HepG2 (cell line): ENCODE measurements around the gene TRIM54. TPM values are rescaled to one million over a fixed set of nuclear protein-coding genes. Genes with fewer than 3 reads are reported as not detected.
A peak's percentile ranks its signal among the peaks of the same experiment; 100 is the strongest.

ENCODE experiments used
- CREM ChIP-seq, 2 experiments: sonication (generic) in 1 of 2; formaldehyde crosslinking in 1 of 2; IDR thresholded peaks; 2 replicates each; pipeline versions ENCODE4 v1.4.0 to v1.6.1; 2016 to 2020; ENCODE audit warnings: antibody characterized with exemption in 1 of 2, mild to moderate bottlenecking in 1 of 2, missing genetic modification reagents in 1 of 2
- EED ChIP-seq: sonication (generic); formaldehyde crosslinking; IDR thresholded peaks from 2 replicates; pipeline ENCODE4 v1.5.0; 2020; ENCODE audit warnings: mild to moderate bottlenecking, missing genetic modification reagents
- ELF1 ChIP-seq: sonication (generic); formaldehyde crosslinking; IDR thresholded peaks from 2 replicates; pipeline ENCODE4 v1.4.0; 2020; ENCODE audit warnings: missing genetic modification reagents
- EZH2 ChIP-seq: conservative IDR thresholded peaks from 2 replicates; pipeline ENCODE4 v1.6.1; 2012; ENCODE audit warnings: mild to moderate bottlenecking, low read depth, low read length, moderate library complexity
- FOXK2 ChIP-seq: fragments of 450-650 bp; IDR thresholded peaks from 2 replicates; pipeline ENCODE4 v1.6.1; 2016
- HNF4G ChIP-seq, 2 experiments: sonication (generic) in 1 of 2; formaldehyde crosslinking in 1 of 2; IDR thresholded peaks; 2 replicates each; pipeline versions ENCODE4 v1.4.0 to v1.6.1; 2011 to 2020; ENCODE audit warnings: borderline replicate concordance in 2 of 2, low read depth in 2 of 2, mild to moderate bottlenecking in 2 of 2, low read length in 1 of 2, missing genetic modification reagents in 1 of 2, moderate library complexity in 1 of 2
- KLF11 ChIP-seq: IDR thresholded peaks from 2 replicates; pipeline ENCODE4 v1.6.1; 2016; ENCODE audit warnings: missing compliant biosample characterization
- PRMT3 ChIP-seq: sonication (generic); formaldehyde crosslinking; IDR thresholded peaks from 2 replicates; pipeline ENCODE4 v1.8.1; 2022; ENCODE audit warnings: low read depth, mild to moderate bottlenecking, moderate library complexity, missing genetic modification reagents, borderline replicate concordance
- SP2 ChIP-seq: sonication (generic); formaldehyde crosslinking; IDR thresholded peaks from 2 replicates; pipeline ENCODE4 v1.5.1; 2020; ENCODE audit warnings: mild to moderate bottlenecking, missing genetic modification reagents
- TBX2 ChIP-seq: sonication (generic); formaldehyde crosslinking; IDR thresholded peaks from 2 replicates; pipeline ENCODE4 v1.5.0; 2020; ENCODE audit warnings: missing genetic modification reagents, mild to moderate bottlenecking, borderline replicate concordance
- ZFAT ChIP-seq: sonication (generic); formaldehyde crosslinking; conservative IDR thresholded peaks from 2 replicates; pipeline ENCODE4 v1.8.1; 2023; ENCODE audit warnings: missing genetic modification reagents, inconsistent platforms
- ZMAT3 ChIP-seq: sonication (generic); formaldehyde crosslinking; conservative IDR thresholded peaks from 2 replicates; pipeline ENCODE4 v1.7.0; 2021; ENCODE audit warnings: missing genetic modification reagents
- ZNF296 ChIP-seq: sonication (generic); formaldehyde crosslinking; conservative IDR thresholded peaks from 2 replicates; pipeline ENCODE4 v1.5.0; 2020; ENCODE audit warnings: mild to moderate bottlenecking, missing genetic modification reagents
- ZNF326 ChIP-seq: sonication (generic); formaldehyde crosslinking; IDR thresholded peaks from 2 replicates; pipeline ENCODE4 v1.4.0; 2020; ENCODE audit warnings: missing genetic modification reagents, borderline replicate concordance
- ZNF333 ChIP-seq: sonication (generic); formaldehyde crosslinking; IDR thresholded peaks from 2 replicates; pipeline ENCODE4 v1.4.0; 2020; ENCODE audit warnings: mild to moderate bottlenecking, missing genetic modification reagents, borderline replicate concordance
- ZSCAN25 ChIP-seq: sonication (generic); formaldehyde crosslinking; IDR thresholded peaks from 2 replicates; pipeline ENCODE4 v1.8.0; 2022; ENCODE audit warnings: mild to moderate bottlenecking, missing genetic modification reagents
- polyA plus RNA-seq, 8 experiments: library from polyadenylated mRNA; depleted of rRNA in 3 of 8; stranded (reverse) in 7 of 8; unstranded in 1 of 8; fragments of >200 nt; fragmentation: Illumina TruSeq in 4 of 8; extraction: Trizol in 4 of 8; gene quantifications; 2 replicates each; pipeline versions ENCODE4 v1.2.1 to v1.2.3, GENCODE V29; 2011 to 2016; ENCODE audit warnings: low read depth in 4 of 8, missing spikeins in 1 of 8, mixed read lengths in 1 of 8; ENCODE audit not compliant: insufficient read depth in 1 of 8
- total RNA-seq, 5 experiments: library from RNA; depleted of rRNA; stranded (reverse); fragments of >200 nt; fragmentation: Illumina TruSeq; extraction: Trizol; gene quantifications; 2 replicates each; pipeline ENCODE4 v1.2.3, GENCODE V29; 2016; ENCODE audit warnings: low read depth in 1 of 5
- TF ChIP-seq, protein P1 (sequence below): sonication (generic); formaldehyde crosslinking; IDR thresholded peaks from 2 replicates; pipeline ENCODE4 v1.4.0; 2020; ENCODE audit warnings: mild to moderate bottlenecking, missing genetic modification reagents
- TF ChIP-seq, protein P2 (sequence below): sonication (generic); formaldehyde crosslinking; IDR thresholded peaks from 2 replicates; pipeline ENCODE4 v1.9.0; 2021; ENCODE audit warnings: missing genetic modification reagents, borderline replicate concordance
- TF ChIP-seq, protein P3 (sequence below): sonication (generic); formaldehyde crosslinking; IDR thresholded peaks from 2 replicates; pipeline ENCODE4 v1.5.1; 2020; ENCODE audit warnings: missing genetic modification reagents, mild to moderate bottlenecking, borderline replicate concordance
- TF ChIP-seq, protein P4 (sequence below): sonication (generic); formaldehyde crosslinking; IDR thresholded peaks from 2 replicates; pipeline ENCODE4 v1.9.0; 2021; ENCODE audit warnings: missing genetic modification reagents, mild to moderate bottlenecking, borderline replicate concordance
- TF ChIP-seq, protein P5 (sequence below): IDR thresholded peaks from 2 replicates; pipeline ENCODE4 v1.6.1; 2016

TRIM54 gene
- total and polyA plus RNA-seq, 2 of the 13 experiments (the other 11 are each of a cell fraction or from before 2014, with no cell fraction given) = 0.07 to 0.13 TPM

DNA sequence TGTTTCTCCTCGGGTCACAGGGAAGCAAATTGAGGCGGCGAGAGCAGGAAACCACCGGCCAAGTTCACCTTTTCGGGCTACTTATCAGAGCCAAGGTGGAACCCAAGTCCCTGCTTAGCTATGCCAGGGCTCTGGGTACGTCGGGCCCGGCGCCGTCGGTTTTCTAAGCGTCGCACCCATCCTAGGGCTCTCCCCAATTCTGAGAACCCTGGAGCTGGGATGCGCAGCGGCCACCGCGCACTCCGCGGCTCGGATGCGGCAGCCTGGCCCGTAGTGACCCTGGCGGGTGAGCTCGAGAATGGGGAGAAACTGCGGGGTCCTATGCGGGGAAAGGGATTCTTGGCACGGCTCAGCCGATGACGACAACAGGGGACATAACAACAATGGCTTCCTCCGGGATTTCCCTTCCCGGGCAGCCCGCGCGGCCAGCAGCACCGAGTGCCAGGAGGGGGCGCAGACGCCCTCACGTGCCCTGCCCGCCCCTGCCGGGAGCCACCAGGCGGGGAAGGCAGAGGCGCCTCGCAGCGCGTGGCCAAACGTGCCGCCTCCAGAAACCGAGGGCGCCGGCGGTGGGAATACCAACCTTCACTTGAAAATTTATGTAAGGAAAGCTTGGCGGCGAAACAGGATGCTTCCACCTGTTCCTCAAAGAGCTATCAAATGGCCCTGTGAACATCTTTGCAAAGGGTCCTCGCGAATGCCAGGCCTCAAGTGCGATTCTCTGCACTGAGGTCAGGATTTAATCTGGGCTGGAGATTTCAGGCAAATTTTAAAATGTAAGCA, 17.3 kb upstream of the TRIM54 start (continued):
- TF ChIP-seq, protein P1, sequence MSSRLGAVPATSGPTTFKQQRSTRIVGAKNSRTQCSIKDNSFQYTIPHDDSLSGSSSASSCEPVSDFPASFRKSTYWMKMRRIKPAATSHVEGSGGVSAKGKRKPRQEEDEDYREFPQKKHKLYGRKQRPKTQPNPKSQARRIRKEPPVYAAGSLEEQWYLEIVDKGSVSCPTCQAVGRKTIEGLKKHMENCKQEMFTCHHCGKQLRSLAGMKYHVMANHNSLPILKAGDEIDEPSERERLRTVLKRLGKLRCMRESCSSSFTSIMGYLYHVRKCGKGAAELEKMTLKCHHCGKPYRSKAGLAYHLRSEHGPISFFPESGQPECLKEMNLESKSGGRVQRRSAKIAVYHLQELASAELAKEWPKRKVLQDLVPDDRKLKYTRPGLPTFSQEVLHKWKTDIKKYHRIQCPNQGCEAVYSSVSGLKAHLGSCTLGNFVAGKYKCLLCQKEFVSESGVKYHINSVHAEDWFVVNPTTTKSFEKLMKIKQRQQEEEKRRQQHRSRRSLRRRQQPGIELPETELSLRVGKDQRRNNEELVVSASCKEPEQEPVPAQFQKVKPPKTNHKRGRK (CRISPR knock-in tag) = no peak
- no peak for TF ChIP-seq ZNF326 (CRISPR knock-in tag)
- TF ChIP-seq, protein P2, sequence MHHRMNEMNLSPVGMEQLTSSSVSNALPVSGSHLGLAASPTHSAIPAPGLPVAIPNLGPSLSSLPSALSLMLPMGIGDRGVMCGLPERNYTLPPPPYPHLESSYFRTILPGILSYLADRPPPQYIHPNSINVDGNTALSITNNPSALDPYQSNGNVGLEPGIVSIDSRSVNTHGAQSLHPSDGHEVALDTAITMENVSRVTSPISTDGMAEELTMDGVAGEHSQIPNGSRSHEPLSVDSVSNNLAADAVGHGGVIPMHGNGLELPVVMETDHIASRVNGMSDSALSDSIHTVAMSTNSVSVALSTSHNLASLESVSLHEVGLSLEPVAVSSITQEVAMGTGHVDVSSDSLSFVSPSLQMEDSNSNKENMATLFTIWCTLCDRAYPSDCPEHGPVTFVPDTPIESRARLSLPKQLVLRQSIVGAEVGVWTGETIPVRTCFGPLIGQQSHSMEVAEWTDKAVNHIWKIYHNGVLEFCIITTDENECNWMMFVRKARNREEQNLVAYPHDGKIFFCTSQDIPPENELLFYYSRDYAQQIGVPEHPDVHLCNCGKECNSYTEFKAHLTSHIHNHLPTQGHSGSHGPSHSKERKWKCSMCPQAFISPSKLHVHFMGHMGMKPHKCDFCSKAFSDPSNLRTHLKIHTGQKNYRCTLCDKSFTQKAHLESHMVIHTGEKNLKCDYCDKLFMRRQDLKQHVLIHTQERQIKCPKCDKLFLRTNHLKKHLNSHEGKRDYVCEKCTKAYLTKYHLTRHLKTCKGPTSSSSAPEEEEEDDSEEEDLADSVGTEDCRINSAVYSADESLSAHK (CRISPR knock-in tag) = no peak
- TF ChIP-seq ZSCAN25 (CRISPR knock-in tag) = peak; percentile 64; the same call in 1 of the 2 replicates
- TF ChIP-seq TBX2 (CRISPR knock-in tag) = peak; percentile 91
- TF ChIP-seq CREM (IDR thresholded peaks at IDR 0.05) = no peak
- TF ChIP-seq CREM (CRISPR knock-in tag; IDR thresholded peaks at IDR 0.05) = no peak
- TF ChIP-seq, protein P3, sequence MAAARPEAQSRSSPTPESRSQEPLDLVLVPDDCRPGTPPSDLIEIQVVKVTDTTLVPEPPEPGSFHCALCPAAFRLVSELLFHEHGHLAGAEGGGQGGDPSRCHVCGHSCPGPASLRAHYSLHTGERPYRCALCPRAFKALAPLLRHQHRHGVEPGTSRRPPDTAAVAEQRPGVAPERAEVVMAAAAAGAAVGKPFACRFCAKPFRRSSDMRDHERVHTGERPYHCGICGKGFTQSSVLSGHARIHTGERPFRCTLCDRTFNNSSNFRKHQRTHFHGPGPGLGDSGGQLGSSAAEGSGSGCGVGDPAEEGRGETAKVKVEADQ (CRISPR knock-in tag) = no peak
- TF ChIP-seq, protein P4, sequence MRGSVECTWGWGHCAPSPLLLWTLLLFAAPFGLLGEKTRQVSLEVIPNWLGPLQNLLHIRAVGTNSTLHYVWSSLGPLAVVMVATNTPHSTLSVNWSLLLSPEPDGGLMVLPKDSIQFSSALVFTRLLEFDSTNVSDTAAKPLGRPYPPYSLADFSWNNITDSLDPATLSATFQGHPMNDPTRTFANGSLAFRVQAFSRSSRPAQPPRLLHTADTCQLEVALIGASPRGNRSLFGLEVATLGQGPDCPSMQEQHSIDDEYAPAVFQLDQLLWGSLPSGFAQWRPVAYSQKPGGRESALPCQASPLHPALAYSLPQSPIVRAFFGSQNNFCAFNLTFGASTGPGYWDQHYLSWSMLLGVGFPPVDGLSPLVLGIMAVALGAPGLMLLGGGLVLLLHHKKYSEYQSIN (CRISPR knock-in tag) = no peak
- no peak for TF ChIP-seq HNF4G (IDR thresholded peaks at IDR 0.05; ENCODE audit: borderline replicate concordance, low read depth, low read length)
- TF ChIP-seq HNF4G (CRISPR knock-in tag; IDR thresholded peaks at IDR 0.05; ENCODE audit: borderline replicate concordance, low read depth) = peak; percentile 66; the same call in 1 of the 2 replicates
- TF ChIP-seq, protein P5, sequence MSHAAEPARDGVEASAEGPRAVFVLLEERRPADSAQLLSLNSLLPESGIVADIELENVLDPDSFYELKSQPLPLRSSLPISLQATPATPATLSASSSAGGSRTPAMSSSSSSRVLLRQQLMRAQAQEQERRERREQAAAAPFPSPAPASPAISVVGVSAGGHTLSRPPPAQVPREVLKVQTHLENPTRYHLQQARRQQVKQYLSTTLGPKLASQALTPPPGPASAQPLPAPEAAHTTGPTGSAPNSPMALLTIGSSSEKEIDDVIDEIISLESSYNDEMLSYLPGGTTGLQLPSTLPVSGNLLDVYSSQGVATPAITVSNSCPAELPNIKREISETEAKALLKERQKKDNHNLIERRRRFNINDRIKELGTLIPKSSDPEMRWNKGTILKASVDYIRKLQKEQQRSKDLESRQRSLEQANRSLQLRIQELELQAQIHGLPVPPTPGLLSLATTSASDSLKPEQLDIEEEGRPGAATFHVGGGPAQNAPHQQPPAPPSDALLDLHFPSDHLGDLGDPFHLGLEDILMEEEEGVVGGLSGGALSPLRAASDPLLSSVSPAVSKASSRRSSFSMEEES = peak; percentile 86
- no peak for TF ChIP-seq FOXK2
- 0 out of 2 replicates have a peak, but pooled peaks have one; percentile 47 for TF ChIP-seq KLF11
- TF ChIP-seq EZH2 = peak; percentile 1; the same call in 1 of the 2 replicates
- no peak for TF ChIP-seq SP2
- TF ChIP-seq ZFAT (CRISPR knock-in tag) = no peak
- no peak for TF ChIP-seq ZNF296 (CRISPR knock-in tag)
- 0 out of 2 replicates have a peak, but pooled peaks have one; percentile 82 for TF ChIP-seq ZMAT3
- no peak for TF ChIP-seq ZNF333 (CRISPR knock-in tag)
- TF ChIP-seq PRMT3 (CRISPR knock-in tag) = 0 out of 2 replicates have a peak, but pooled peaks have one; percentile 48
- TF ChIP-seq ELF1 (CRISPR knock-in tag) = 0 out of 2 replicates have a peak, but pooled peaks have one; percentile 14
- peak; percentile 81 for TF ChIP-seq EED (CRISPR knock-in tag)
